Stimulated activated CD4-positive, alpha-beta T cell treated with anti-CD3 and anti-CD28 coated beads, Interleukin-4, amount 100 ng/mL, for 48 hours (primary cell): Measurements from ENCODE around the gene TST.

Source experiments
- DNase-seq, 2 donors: peaks; one replicate each; pipeline ENCODE4 v3.0.0-alpha.2; 2020; ENCODE audit warnings: low read depth in 2 of 2

The TST gene

DNA sequence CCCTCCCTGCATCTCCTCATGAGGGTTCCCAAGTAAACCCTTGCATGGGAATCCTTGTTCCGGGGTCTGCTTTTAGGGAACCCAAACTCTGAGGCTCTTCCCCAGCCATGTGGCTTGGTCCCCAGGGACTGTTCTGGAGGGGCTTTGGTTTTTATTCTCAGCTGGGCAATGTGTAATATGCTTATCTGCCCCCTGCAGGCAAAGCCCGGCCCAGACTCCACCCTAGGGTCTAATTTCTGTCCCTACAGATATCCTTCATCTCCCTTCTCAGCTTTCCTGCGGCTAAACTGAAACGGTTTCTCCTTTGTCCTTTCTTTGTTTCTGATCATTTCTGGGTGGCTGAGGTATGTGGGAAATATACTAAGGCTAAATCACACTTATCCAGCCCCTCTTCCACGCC is 37.1 kb downstream of the TST start:
- DNase-seq = no peak

DNA sequence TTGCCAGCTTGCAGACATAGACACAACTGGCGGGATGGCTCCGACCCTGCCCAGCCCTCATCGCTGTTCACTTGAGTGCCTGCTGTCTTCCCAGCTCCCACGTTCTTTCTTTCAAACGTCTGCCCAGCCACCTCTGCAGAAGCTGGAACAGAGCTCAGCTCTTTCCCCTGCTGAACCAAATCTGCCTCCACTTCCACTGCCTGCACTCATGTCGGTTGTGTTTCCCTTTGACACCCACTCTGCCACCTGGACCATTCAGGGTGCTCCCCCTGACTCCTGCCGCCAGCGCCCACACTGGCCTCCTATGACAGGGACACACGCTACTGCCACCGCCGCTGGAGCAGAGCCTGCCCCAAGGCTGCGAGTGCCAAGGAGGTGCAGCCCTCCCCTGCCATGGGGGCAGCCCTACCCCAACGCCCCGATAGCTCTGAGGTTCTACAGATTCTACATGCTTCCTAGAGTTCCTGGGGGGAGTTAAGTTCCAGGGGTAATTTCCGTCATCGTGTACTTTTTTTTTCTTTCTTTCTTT is 37.9 kb downstream of the TST start:
- DNase-seq = no peak

DNA sequence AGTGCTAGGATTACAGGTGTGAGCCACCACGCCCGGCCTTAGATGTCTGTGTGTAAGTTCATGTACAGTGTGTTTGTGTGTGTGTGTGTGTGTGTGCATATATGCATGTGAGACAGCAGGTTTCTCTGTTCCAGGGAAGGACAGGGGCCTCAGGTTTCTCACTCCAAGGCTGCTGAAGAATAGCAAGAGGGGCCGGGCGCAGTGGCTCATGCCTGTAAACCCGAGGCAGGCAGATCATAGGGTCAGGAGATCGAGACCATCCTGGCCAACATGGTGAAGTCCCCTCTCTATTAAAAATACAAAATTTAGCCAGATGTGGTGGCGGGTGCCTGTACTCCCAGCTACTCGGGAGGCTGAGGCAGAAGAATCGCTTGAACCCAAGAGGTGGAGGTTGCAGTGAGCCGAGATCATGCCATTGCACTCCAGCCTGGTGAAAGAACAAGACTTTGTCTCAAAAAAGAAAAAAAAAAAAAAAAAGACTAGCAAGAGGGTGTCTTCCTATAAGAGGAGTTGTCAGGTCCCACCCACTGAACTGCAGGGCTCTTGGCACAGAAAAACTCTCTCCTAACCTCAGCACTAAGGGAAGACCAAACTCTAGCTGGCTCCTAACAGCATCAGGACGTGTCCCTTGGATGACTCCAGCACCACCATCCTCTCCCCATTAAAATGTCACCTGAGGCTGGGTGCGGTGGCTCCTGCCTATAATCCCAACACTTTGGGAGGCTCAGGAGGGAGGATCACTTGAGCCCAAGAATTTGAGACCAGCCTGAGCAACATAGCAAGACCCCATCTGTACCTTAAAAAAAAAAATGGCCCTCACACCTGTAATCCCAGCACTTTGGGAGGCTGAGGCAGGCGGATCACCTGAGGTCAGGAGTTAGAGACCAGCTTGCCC is 40.0 kb downstream of the TST start:
- no peak for DNase-seq

DNA sequence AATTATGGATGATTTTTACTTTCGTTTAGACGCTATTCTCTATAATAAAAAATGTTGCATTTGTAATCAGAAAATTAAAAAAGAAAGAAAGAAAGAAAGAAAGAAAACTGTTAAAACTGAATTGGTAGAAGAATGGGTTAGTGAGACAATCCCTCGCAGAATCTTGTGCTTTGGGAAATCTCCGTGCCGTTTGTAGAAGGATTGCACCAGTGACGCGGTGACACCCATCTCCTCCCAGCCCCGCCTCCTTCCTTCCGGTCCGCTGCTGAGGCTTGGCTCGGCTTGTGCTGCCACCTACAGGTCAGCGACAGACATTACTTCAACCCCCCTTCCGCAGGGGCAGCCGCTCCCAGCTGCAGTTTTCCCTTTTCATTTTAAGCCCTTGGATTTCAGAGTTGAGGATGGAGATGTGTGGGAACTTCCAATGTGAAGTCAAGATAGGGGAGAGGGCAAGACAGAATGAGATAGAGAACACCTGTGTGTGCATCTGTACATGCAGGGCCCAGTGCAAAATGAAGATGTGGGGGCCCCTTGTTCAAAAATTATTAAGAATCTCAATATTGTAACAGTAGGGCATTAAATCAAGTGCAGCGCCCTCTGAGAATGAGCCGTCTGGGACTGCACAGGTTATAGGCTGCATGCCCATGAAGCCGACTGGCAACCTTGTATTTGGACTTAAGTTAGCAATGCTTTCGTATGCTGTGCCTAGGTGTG is 41.1 kb downstream of the TST start:
- DNase-seq = peak; percentile 88 to 89

DNA sequence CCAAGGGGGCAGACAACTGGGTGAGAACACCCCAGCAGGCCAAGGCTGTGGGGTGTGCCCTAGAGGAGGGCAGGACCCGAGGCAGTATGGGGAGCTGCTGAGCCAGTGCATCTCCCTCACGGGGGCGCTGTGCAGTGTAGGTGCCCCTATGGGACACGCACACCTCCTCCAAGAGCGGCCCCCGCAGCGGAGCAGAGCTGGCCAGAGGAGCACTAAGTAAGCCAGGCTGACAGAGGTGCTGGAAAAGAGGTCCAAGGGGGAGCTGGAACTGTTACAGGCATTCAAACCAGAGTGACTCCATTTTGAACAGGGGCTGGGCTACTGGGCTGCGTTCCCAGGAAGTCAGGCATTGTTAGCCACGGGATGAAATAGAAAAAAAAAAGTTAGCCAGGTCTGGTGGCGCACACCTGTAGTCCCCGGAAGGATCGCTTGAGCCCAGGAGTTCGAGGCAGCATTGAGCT is 41.8 kb downstream of the TST start:
- DNase-seq = peak; percentile 76 to 81

DNA sequence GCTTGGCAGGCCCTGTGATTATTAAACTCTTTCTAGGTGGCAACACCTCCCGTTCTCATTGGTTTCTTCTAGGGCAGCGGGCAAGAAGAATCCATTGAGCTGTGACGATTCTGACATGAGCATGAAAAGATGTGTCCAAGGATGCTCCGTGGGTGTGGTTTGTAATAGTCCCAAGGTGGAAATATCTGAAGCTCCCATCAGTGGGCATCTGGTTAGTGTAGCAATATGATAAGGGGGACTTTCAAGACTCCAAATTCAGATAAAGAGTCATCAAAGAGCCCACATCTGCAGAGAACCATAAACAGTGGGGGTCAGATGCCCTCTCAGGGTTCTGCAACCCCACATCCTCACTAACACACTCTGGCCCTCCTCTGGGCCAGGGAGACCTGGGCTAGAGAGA is 42.6 kb downstream of the TST start:
- DNase-seq = no peak

DNA sequence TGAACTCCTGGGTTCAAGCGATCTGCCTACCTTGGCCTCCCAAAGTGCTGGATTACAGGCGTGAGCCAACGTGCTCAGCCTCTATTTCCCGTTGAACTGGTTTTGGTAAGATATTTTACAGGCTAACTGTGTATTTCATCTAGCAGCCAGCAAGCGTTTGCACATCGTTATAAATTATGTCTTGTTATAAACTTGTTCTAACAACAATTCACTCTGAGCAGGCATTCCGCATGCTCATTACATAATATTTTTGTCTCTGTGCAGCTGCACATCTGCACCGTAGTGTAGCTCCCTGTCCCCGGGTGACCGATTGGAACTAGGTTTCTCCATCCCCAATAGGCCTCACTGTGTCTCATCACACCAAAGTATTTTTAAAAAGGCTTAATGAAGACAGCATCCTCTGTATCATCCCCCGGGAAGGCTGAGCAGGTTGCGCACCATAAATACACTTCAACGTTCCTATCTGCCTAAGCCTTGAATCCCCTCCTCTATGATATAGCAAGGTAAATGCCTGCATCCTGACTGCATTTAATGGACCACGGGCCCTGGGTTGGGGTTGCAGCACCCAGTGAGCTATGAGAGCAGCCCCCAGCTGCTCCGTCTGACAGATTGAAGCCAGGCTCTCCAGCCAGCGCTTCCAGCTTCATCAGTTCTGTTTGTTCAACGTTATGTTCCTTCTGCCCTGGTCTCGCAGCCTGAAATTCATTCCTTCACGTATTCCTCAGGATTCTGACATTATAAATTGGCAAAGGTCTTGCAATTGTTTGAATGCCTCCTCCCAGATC is 47.7 kb downstream of the TST start:
- no peak for DNase-seq

DNA sequence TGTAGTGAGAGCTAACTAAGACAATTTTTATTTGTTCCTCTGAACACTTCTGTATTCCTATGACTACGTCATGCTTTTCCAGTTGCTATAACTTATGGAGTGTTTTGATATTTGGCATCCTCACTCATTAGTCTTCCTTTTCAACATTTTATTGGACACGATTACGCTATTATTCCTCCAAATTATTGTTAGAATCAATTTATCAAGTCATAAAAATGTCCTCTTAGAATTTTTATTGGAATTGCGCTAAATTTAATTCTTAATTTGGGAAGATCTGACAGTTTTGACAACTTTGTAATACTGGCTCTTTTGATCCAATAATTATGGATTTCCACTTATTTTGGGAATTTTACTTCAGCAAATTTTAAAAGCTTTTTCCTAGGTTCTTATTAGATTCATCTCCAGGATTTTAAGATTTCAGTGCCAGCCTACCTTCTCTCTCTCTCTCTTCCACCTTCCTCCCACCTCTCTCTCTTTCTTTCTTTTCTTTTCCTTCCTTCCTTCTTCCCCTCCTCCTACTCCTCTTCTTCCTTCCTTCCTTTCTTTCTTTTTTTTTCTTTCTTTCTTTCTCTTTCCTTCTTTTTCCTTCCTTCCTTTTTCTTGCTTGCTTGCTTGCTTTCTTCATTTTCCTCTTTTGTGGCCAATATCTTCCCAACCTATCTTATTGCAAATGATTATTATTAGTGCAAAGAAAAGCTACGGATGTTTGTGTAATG is 50.8 kb downstream of the TST start:
- no peak for DNase-seq

DNA sequence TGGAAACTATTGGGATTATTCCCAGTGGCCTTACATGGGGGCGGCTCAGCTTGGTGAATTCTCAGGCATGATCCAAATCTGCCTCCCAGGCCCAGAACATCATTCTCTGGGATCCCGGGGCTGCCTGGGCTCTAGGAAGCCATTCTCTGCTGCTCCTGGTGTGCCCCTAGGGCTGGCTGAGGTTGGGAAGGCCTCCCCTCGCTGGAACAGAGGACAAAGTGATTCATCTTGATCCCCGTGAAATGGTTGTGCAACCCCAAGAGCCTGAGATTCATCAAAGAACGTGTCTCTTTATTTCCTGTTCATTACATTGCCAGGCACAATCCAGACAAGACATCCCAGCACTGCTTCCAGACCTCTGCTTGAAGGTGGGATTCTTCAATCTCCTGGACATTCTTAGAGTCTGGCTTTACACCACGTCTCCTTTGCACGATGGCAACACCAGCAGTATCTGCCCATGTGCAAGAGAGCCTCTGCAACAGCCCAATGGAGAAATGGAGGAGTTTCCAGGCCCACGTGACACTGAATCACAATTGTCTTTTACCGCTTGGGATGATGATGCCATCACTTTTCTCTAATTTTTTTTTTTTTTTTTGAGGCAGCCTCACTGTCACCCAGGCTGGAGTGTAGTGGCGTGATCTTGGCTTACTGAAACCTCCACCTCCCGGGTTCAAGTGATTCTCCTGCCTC is 52.3 kb downstream of the TST start:
- no peak for DNase-seq

DNA sequence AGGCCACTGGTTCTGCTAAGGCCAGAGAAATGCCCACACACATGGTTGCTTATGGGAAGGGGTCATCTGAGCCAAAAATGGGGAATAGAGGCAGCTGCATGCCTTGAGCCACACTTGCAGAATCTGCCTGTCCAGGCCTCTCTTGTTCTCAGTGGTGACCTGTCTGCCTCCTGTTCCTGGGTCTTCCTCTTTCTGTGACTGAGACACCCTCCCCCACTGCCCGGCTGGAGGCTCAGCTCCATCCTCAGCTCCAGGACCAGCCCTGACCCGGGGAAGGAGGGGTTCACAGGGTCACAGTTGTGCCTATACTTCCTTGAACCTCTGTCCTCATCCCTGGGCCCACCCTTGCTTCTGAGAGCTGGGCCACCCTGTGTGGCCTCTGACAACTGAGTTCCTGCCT is 53.6 kb downstream of the TST start:
- no peak for DNase-seq

DNA sequence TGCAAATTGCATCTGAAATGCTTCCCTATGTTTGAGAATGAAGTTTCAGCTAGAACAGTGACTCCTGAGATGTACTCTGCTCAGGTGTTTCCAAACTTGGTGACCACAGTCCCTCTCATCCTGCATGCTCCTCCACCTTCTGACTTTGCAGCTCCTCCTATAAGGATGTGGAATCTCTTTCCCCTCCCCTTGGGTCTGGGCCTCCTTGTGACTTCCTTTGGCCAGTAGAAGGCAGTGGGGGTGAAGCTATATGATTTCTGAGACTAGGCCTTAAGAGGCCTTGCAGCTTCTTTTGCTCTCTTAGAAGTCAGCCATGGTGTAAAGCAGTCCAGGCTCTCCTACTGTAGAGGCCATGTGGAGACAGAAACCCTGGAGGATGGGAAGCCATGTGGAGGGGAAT is 55.1 kb downstream of the TST start:
- no peak for DNase-seq

DNA sequence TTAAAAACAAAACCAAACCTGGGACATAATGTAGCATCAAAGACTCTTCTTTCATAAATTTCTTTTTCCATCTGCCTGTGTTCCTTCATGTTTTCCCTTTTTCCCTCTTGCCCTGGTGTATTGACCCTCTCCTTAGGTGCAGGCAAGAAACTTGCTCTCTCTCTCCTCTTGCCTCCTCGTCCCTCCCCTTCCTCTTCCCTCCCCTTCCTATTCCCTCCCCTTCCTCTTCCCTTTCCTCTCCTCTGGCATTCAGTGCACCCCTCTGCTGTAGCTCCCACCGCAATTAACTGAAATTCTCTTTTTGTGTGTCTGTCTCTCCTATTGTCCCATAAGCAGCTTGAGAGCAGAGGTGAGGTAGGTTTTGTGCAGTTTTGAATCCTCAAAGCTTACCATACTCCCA is 55.9 kb downstream of the TST start:
- DNase-seq = no peak

DNA sequence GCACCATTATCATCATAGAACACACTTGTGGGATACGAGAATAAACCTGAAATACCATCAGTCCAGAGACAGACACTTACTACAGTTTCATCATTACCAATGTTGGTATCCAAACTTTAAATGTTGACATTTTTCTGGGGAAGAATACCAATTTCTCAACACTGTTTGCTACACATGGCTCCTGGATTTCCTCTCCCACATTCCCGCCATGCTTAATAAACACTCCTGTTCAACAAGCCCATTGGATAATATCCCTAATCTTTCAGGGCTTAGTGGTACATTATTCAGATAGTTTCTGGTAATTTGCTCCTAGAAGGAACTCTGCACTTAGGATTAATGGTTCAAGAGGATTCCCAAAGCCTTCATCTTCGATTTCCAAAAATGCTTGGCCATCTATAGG is 57.6 kb downstream of the TST start:
- DNase-seq = no peak
